Raji (cell line): ENCODE measurements around the gene ALG8.
A peak's percentile ranks its signal among the peaks of the same experiment; 100 is the strongest.

ENCODE experiments used
- POLR2A ChIP-seq: IDR thresholded peaks from 2 replicates; pipeline ENCODE4 v1.6.1; 2011; ENCODE audit warnings: low read depth, low read length, control low read depth; ENCODE audit not compliant: insufficient read depth

Gene ALG8

DNA sequence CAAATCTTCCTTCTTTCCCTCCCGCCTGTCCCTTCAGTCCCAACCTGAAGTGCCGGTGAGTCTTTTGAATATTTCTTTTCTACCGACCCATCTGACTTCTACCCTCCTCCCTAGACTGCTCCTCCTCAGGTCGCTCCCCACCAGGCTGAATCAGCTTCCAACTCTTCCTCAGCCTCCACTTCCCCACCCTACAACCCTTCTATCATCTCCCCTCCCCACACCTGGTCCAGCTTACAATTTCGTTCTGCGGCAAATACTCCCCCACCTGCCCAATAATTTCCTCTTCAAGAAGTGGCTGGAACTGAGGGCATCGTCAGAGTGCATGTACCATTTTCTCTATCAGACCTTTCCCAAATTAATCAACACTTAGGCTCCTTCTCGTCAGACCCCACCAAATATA lies 57.3 kb downstream of the ALG8 start:
- no peak for TF ChIP-seq POLR2A

DNA sequence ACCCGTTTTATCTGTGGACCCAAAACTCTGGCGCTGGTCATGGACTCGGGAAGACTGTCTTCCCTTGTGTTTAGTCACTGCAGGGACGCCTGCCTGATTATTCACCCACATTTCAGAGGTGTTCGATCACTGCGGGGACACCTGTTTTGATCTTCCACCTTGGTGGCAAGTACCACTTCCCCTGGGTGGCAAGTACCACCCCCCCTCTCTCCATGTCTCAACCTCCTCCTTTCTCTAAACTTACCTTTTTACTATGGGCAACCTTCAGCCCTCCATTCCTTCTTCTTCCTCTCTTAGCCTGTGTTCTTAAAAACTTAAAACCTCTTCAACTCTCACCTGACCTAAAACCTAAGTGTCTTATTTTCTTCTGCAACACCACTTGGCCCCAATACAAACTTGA lies 57.8 kb downstream of the ALG8 start:
- no peak for TF ChIP-seq POLR2A

DNA sequence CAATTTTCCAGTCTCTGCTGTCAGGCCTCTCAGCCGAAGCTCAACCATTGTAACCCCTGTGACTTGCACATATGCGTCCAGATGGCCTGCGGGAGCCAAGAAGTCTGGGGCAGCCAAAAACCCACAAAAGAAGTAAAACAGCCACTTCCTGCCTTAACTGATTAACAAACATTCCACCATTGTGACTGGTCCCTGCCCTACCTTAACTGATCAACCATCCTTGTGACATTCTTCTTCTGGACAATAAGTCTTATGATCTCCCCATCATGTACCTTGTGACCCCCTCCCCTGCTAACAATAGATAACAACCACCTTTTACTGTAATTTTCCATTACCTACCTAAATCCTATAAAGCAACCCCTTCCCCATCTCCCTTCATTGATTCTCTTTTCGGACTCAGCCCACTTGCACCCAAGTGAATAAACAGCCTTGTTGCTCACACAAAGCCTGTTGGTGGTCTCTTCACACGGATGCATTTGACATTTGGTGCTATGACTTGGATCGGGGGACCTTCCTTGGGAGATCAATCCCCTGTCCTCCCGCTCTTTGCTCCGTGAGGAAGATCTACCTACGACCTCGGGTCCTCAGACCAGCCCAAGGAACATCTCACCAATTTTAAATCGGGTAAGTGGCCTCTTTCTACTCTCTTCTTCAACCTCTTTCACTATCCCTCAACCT lies 58.5 kb downstream of the ALG8 start:
- TF ChIP-seq POLR2A, result no peak

DNA sequence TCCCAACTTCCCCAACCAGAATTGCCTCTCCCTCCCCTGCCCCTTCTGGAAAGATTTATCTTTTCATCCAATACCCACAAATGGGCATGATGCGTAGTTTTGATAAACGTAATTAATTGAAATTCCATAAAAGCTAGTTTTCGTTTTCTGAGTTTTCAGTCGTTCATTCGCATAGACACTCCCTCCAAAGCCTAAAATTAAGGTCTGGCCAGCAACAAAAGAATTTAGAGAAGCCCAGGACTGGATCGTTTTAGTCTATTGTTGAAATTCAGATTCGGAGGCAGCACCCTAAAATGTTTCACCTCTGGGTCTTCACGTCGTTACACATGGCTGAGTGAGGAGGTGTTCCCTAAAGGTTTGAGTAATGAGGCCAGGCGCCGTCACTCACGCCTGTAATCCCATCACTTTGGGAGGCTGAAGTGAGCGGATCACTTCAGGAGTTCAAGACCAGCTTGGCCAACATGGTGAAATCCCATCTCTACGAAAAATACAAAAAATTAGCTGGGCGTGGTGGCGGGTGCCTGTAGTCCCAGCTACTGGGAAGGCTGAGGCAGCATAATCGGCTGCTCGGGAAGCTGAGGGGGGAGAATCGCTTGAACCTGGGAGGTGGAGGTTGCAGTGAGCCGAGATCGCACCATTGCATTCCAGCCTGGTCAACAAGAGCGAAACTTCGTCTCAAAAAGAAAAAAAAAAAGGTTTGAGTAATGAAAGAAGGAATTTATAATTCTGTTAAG lies 59.2 kb downstream of the ALG8 start:
- TF ChIP-seq POLR2A, result no peak

DNA sequence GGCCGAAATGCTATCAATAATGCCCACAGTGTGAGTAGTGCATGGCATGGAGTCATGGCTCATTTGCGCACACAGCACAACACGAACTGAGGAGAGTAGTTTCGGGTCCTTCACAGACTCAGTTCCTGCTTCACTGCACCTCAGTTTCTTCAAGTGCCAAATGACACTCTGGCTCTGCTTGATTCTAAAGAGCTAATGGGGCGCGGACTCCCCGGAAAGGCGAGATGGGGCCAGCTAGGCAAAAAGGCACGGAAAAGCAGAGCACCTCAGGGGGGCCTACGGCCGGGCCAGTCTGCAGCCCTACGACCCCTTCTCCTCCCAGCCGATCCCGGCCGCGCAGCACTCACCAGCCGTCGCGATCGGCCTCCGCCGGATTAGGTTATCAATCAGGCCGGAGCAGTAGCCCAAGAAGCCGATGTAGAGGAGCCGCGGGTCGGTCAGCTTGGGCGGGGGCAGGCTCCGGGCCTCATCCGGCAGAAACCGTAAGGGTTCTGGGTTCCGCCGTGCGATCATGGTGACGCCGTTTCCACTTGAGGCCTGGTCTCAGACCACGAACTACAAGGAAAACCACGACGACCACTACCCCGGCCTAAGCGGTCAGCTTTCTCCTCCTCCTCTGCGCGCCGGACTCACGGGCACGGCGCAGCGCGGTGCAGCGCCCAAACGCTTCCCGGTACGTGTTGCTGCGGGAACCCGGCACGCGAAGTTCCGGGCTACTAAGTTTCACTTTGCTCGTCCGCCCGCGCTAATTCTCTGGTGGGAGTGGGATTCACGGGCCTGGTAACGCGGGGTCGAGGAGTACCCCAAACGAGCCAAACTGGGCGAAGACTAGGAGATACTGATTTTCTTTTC lies 60.0 kb downstream of the ALG8 start, which contains the start of gene NDUFC2:
NDUFC2 (minus strand) TSS at position 631 of the 852 bp plus-strand sequence; CDS start at position 513, 118 bp downstream.
- TF ChIP-seq POLR2A, result peak; percentile 95

DNA sequence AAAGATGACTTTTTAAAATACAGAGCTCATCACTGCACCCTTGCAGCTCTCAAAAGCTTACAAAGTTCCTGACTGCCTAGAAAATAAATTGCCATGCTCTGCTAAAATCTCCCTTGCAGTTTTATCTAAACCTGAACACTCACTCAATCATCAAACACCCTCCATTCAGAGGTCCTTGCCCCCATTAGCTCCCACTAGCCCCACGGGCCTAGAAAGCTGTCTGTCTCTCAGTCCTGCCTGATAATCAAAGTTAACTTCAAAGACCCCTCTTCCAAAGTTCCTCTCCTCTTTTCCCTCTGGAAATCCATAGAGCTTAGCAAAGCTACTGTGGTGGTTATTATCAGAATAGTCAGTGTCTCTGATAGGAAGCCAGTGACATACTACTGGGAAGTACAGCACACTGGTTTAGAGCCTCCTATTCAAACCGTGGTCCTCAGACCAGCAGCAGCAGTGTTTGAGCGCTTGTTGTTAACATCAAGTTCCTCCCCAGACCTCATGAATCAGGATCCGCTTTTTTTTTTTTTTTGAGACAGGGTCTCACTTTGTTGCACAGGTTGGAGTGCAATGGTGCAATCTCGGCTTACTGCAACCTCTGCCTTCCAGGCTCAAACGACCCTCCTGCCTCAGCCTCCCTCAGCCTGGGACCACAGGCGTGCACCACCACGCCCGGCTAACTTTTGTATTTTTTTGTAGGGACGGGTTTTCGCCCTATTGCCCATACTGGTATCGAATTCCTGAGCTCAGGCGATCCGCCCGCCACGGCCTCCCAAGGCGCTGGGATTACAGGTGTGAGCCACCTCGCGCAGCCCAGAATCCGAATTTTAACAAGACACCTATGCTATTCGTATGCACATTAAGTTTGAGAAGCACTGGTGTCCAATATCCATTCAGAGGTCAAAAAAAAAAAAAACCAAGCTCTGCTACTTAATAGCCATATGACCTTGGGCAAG lies 60.9 kb downstream of the ALG8 start:
- no peak for TF ChIP-seq POLR2A

DNA sequence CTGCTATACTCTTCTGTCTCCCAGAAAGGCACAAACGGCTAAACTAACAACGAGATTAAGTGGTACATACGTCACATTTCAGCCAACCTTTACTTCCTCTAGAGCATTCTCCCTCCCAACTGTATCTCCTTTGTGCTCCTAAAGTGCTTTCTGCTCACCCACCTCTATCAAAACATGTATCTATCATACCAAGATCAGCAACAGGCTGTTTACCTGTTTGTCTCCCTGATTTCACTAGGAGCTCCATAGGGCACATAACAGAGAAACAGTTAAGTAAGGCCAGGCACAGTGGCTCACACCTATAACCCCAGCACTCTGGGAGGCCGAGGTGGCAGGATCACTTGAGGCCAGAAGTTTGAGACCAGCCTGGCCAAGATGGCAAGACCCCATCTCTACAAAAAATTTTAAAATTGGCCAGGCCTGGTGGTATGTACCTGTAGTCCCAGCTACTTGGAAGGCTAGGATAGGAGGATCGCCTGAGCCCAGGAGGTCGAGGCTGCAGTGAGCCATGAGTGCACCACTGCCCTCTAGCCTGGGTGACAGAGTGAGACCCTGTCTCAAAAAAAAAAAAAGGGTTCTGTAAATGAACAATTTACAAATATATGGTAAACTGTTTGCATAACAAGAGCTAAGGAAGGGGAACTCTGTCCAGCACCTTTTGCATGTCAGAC lies 62.6 kb downstream of the ALG8 start:
- no peak for TF ChIP-seq POLR2A

DNA sequence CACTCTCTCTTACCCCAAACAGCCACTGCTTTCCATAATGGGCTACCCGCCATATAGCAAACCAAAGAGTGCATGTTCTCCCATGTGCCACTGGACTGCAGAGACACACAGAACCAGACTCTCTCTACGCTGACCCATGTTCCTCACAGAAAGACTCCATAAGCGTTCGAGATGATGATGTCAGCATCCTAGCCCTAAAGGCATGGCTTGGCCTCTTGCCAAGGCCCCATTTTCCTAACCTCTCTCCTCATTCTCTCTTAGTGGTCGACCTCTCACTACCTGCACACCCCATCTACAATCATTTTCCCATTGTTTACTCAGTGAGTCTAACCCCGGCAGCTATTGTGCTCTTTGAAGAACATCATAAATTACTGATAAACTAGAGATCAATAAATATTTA lies 64.7 kb downstream of the ALG8 start:
- TF ChIP-seq POLR2A, result no peak

DNA sequence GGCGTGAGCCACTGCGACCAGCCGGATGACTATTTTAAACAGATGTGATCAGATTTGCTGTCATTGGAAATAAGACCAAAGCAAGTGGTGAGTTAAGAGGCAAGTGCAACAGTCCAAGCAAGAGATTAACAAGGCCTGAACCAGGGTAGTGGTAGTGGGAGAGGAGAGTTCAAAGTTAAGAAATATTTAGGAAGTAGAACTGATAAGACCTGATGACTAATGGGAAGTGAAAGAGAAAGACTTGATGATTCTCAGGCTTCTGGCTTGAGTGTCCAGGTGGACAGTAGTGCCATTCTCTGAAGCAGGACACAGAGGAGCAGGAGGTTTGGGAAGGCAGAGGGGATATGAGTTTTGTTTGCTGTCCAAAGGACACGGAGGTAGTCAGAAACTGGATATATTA lies 67.0 kb downstream of the ALG8 start:
- TF ChIP-seq POLR2A, result no peak

DNA sequence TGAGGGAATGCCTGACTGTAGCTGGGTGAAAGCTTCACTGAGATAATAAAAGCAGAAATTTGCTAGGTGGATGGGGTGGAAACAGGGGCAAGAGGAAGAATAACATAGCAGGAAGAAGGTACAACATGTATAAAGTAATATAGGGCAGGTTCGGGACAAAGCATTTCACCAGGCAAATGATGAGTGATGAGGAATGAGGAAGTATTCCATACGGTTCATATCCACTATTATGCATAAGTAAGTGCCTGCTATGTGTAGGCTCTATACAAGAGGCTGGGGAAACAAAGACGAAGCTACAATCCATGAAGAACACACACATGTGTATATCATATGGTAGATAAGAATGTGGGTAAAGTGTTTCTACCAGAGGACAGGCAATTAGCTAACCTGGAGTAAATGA lies 67.7 kb downstream of the ALG8 start:
- no peak for TF ChIP-seq POLR2A

DNA sequence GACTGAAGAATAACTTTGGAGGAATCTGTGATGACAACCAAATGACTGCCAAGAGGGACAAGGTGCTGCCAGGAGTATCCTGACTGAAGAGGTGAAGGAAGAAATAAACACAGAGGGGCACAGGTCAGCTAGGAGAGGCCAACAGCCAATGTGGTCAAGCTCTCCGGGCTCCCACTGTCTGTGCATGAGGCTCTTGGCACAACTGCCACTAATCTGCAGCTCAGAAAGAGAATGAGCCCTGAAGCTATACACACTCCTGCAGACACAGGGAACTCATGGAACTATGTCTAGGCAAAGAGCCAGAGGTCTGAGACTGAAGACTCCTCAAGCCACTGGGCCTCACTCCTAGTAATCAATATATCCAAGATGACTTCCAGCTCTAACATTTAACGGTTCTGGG lies 68.8 kb downstream of the ALG8 start:
- TF ChIP-seq POLR2A, result no peak

DNA sequence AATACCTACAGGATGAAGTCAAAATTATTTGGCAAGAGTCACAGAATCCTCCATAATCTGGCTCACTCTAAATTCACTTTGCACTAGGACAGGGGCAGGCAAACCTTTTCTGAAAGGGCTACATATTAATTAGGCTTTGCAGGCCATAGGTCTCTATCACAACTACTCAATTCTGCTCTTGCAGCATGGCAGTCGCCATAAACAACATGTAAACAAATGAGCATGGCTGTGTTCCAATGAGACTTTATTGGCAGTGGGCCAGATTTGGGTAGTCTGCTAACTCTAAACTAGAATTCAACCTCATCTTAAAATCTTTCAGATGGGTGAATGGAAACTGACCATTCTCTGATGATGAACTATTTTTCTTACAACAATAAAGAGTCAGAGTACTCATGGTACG lies 70.0 kb downstream of the ALG8 start:
- no peak for TF ChIP-seq POLR2A

DNA sequence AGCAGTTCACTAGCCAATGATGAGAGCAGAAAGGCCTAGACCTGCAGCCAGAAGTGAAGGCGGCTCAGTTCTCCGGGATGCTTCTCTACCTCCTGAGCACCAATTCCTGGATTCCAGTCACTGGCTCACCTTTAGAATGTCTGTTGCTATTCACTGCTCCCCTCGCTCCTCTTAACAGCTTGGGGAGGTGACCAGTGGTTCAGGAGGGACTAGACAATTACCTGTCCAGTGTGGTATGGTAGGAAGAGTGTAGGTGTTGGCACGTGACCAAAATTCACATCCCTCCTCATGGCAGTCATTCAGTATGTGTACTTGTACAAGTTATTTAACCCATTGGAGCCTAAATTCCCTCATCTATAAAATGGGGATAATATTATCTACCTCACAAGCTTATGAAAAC lies 71.7 kb downstream of the ALG8 start:
- TF ChIP-seq POLR2A, result no peak

DNA sequence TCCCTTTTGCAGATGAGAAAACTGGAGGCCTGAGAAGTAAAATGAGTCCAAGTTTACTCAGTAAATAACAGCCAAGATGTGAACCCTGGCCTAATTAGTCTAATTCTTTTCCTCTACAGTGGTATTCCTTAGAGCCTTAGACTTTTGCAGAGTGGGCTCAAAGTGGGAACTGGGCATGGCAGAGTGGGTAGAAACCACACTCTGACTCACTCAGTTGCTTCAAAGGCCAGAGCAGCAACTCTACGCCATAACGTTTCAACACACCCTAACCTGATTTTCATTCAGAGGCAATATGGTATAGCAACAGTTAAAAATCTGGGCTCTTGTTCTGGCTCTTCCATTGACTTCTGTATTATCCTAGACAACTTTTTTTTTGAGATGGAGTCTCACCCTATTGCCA lies 73.0 kb downstream of the ALG8 start:
- no peak for TF ChIP-seq POLR2A

DNA sequence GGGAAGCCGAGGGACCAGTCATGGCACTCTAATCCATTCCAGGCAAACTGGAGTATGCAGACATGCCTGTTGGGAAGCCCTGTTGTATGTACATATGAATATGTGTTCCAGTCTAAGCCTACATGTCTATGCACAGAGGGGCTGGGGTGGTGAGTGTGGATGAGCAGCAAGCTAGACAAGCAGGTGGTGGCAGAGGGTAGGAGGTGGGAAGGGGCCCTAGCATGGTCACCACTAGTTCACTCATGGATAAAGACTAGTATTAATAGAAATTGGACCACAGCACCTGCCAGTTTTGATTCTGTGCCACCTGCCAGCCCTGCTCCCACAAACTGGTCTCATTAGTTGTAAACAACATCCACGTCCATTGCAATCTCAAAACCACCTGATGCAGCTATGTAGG lies 74.2 kb downstream of the ALG8 start:
- TF ChIP-seq POLR2A, result no peak
